Measurements from ENCODE around the gene ARHGEF18.

The ARHGEF18 gene

DNA sequence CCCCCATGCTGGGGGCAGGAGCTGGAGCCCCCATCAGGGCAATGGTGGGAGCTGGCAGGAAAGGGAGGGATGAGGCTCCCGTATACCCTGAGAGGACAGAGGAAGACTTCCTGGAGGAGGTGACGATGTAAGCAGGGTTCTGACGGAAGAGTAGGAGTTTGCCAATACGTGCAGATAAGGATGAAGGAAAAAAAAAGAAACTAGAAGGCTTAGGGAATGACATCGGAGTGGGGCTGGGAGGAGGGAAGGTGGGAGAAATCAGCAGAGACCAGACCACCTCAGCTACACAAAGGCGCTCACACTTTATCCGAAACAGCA, 32.3 kb downstream of the ARHGEF18 start:
- Histone ChIP-seq H3K79me2 (ENCODE audit: low read length) (no peaks in the 10 kb centered on the region), H3K4me1 (ENCODE audit: low read length) (peaks cover 3% of the 10 kb centered on the region; the same call in 1 of the 2 replicates), H3K9me3 (ENCODE audit: insufficient read depth, low read length) (no peaks in the 10 kb centered on the region), H2AFZ (ENCODE audit: low read depth, low read length) (peak overlapping the region; percentile 39), H3K4me2 (ENCODE audit: low read length) (peak overlapping the region; percentile 72), H3K27me3 (ENCODE audit: low read depth, low read length) (0 out of 2 replicates have a peak, but pooled peaks cover 3% of the 10 kb centered on the region), H3K27ac (ENCODE audit: low read length) (no peak overlapping the region), H3K9ac (ENCODE audit: low read length) (no peak overlapping the region), H3K4me3 (ENCODE audit: low read length) (peak overlapping the region; percentile 74; the same call in 1 of the 2 replicates), H4K20me1 (ENCODE audit: insufficient read depth, low read length) (no peaks in the 10 kb centered on the region), H3K36me3 (replicated peaks; ENCODE audit: low read depth, low read length) (no peaks in the 10 kb centered on the region)
- TF ChIP-seq, protein P1, sequence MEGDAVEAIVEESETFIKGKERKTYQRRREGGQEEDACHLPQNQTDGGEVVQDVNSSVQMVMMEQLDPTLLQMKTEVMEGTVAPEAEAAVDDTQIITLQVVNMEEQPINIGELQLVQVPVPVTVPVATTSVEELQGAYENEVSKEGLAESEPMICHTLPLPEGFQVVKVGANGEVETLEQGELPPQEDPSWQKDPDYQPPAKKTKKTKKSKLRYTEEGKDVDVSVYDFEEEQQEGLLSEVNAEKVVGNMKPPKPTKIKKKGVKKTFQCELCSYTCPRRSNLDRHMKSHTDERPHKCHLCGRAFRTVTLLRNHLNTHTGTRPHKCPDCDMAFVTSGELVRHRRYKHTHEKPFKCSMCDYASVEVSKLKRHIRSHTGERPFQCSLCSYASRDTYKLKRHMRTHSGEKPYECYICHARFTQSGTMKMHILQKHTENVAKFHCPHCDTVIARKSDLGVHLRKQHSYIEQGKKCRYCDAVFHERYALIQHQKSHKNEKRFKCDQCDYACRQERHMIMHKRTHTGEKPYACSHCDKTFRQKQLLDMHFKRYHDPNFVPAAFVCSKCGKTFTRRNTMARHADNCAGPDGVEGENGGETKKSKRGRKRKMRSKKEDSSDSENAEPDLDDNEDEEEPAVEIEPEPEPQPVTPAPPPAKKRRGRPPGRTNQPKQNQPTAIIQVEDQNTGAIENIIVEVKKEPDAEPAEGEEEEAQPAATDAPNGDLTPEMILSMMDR (IDR thresholded peaks at IDR 0.05; ENCODE audit: low read depth, low read length), result no peak
- no peak for TF ChIP-seq EZH2phosphoT487 (IDR thresholded peaks at IDR 0.05; ENCODE audit: low read depth)

DNA sequence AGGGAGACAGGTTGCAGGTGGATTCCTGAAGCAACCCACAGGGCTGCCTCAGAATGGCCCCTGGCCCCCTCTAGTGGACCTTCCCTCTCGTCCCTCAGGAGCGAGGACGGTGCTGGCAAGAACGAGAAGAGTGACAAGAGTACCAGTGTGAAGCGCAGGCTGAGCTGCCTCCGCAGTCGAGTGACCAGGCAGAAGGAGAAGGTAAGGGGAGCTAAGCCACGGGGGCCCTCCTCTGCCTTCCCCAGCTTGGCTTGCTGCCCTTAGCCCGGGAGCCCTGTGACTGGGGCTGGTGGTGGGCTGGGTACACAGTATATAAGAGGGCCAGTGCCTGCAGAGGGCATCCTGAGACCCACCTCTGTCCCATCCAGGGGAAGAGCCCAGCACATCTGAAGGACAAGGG, 34.0 kb downstream of the ARHGEF18 start:
- Histone ChIP-seq H4K20me1 (ENCODE audit: insufficient read depth, low read length) (no peaks in the 10 kb centered on the region), H3K4me2 (ENCODE audit: low read length) (no peak overlapping the region), H3K36me3 (replicated peaks; ENCODE audit: low read depth, low read length) (no peaks in the 10 kb centered on the region), H3K4me3 (ENCODE audit: low read length) (no peak overlapping the region), H3K4me1 (ENCODE audit: low read length) (peaks cover 17% of the 10 kb centered on the region), H2AFZ (ENCODE audit: low read depth, low read length) (no peak overlapping the region), H3K9ac (ENCODE audit: low read length) (no peak overlapping the region), H3K9me3 (ENCODE audit: insufficient read depth, low read length) (no peaks in the 10 kb centered on the region), H3K27me3 (ENCODE audit: low read depth, low read length) (0 out of 2 replicates have a peak, but pooled peaks cover 3% of the 10 kb centered on the region), H3K79me2 (ENCODE audit: low read length) (no peaks in the 10 kb centered on the region), H3K27ac (ENCODE audit: low read length) (no peak overlapping the region)
- TF ChIP-seq EZH2phosphoT487 (IDR thresholded peaks at IDR 0.05; ENCODE audit: low read depth), result no peak
- TF ChIP-seq, protein P1 (IDR thresholded peaks at IDR 0.05; ENCODE audit: low read depth, low read length), result no peak

DNA sequence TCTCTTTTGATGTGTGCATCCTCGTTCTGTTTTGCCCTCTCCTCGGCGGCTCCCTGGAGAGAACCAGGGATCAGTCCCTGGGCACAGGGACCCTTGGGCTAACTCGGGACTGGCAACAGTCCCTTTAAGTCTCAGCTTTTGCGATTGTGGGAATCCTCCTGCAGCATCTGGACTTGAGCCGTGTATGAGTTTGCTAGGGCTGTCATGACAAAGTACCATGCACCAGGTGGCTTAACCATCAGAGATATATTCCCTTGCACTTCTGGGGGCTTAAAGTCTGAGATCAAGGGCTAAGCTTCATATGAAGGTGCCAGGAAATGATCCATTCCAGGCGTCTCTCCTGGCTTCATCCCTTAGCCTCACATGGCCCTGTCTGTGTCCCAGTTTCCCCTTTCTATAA, 34.5 kb downstream of the ARHGEF18 start:
- Histone ChIP-seq H3K9me3 (ENCODE audit: insufficient read depth, low read length) (no peaks in the 10 kb centered on the region), H4K20me1 (ENCODE audit: insufficient read depth, low read length) (no peaks in the 10 kb centered on the region), H3K4me2 (ENCODE audit: low read length) (no peak overlapping the region), H3K4me3 (ENCODE audit: low read length) (no peak overlapping the region), H3K9ac (ENCODE audit: low read length) (no peak overlapping the region), H3K4me1 (ENCODE audit: low read length) (peaks cover 23% of the 10 kb centered on the region), H3K27me3 (ENCODE audit: low read depth, low read length) (0 out of 2 replicates have a peak, but pooled peaks cover 3% of the 10 kb centered on the region), H3K27ac (ENCODE audit: low read length) (no peak overlapping the region), H2AFZ (ENCODE audit: low read depth, low read length) (no peak overlapping the region), H3K36me3 (replicated peaks; ENCODE audit: low read depth, low read length) (no peaks in the 10 kb centered on the region), H3K79me2 (ENCODE audit: low read length) (no peaks in the 10 kb centered on the region)
- no peak for TF ChIP-seq EZH2phosphoT487 (IDR thresholded peaks at IDR 0.05; ENCODE audit: low read depth)
- TF ChIP-seq, protein P1 (IDR thresholded peaks at IDR 0.05; ENCODE audit: low read depth, low read length), result no peak

DNA sequence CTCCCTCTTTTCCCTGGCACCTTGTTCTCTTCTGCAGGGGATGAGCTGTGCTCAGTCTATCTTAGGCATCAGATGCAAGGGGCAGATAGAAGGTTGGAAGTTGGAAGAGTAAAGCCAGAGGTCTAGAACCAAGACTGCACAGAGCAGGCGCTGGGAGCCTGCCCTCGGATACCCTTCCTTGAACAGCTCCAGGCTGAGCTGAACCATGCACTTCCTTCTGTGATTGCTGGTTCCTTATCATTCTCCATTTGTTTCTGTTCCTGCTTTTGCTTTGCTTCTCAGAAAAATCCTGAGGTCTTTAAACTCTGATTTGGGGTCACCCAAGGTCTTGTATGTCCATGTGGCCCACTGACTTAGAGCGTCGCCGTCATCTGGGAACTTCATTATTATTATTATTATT, 36.3 kb downstream of the ARHGEF18 start:
- no peak overlapping the region for H3K4me2 ChIP-seq (ENCODE audit: low read length)
- no peaks in the 10 kb centered on the region for H3K36me3 ChIP-seq (replicated peaks; ENCODE audit: low read depth, low read length)
- H3K27ac ChIP-seq (ENCODE audit: low read length), result no peak overlapping the region
- H3K4me3 ChIP-seq (ENCODE audit: low read length), result no peak overlapping the region
- no peak overlapping the region for H2AFZ ChIP-seq (ENCODE audit: low read depth, low read length)
- 0 out of 2 replicates have a peak, but pooled peaks cover 3% of the 10 kb centered on the region for H3K27me3 ChIP-seq (ENCODE audit: low read depth, low read length)
- H3K9me3 ChIP-seq (ENCODE audit: insufficient read depth, low read length), result no peaks in the 10 kb centered on the region
- H3K4me1 ChIP-seq (ENCODE audit: low read length), result peaks cover 21% of the 10 kb centered on the region
- H3K9ac ChIP-seq (ENCODE audit: low read length), result no peak overlapping the region
- no peak for TF ChIP-seq EZH2phosphoT487 (IDR thresholded peaks at IDR 0.05; ENCODE audit: low read depth)
- TF ChIP-seq, protein P1 (IDR thresholded peaks at IDR 0.05; ENCODE audit: low read depth, low read length), result no peak
- no peaks in the 10 kb centered on the region for H4K20me1 ChIP-seq (ENCODE audit: insufficient read depth, low read length)
- no peaks in the 10 kb centered on the region for H3K79me2 ChIP-seq (ENCODE audit: low read length)

All from OCI-LY3 (cell line).